KMS-11 (cell line): Measurements from ENCODE around the gene KMT2B.

Experiments used
- H2AFZ ChIP-seq: fragments of 200-600 bp; sonication (generic); 2 replicates; pipeline ENCODE4 v1.6.1; 2016; ENCODE audit warnings: antibody characterized with exemption, mixed run types, low read depth
- H3K27ac ChIP-seq: fragments of 200-600 bp; sonication (generic); 2 replicates; pipeline ENCODE4 v1.6.1; 2016; ENCODE audit warnings: mild to moderate bottlenecking, mixed run types
- H3K27me3 ChIP-seq: fragments of 200-600 bp; sonication (generic); 2 replicates; pipeline ENCODE4 v1.6.1; 2017; ENCODE audit warnings: mild to moderate bottlenecking, low read depth, mixed run types, moderate library complexity; ENCODE audit not compliant: insufficient read depth
- H3K36me3 ChIP-seq: fragments of 200-600 bp; sonication (generic); 2 replicates; pipeline ENCODE4 v1.6.1; 2017; ENCODE audit warnings: mild to moderate bottlenecking, mixed run types; ENCODE audit not compliant: insufficient read depth
- H3K4me1 ChIP-seq: fragments of 200-600 bp; sonication (generic); 2 replicates; pipeline ENCODE4 v1.6.1; 2016; ENCODE audit warnings: mild to moderate bottlenecking, low read depth, mixed run types; ENCODE audit not compliant: poor library complexity, severe bottlenecking
- H3K4me2 ChIP-seq: fragments of 200-600 bp; sonication (generic); 2 replicates; pipeline ENCODE4 v1.7.0; 2016; ENCODE audit warnings: mild to moderate bottlenecking, mixed run types
- H3K4me3 ChIP-seq: fragments of 200-600 bp; sonication (generic); IDR thresholded peaks from 2 replicates; pipeline ENCODE4 v1.6.1; 2017; ENCODE audit warnings: low read depth, low read length, mixed read lengths; ENCODE audit not compliant: insufficient read depth
- H3K79me2 ChIP-seq: fragments of 200-600 bp; sonication (generic); 2 replicates; pipeline ENCODE4 v1.6.1; 2016; ENCODE audit warnings: low read depth, mixed run types; ENCODE audit not compliant: insufficient read depth
- H3K9ac ChIP-seq: fragments of 200-600 bp; sonication (generic); 2 replicates; pipeline ENCODE4 v1.6.1; 2016; ENCODE audit warnings: mild to moderate bottlenecking, mixed run types
- H4K20me1 ChIP-seq: fragments of 200-600 bp; sonication (generic); 2 replicates; pipeline ENCODE4 v1.6.1; 2016; ENCODE audit warnings: mild to moderate bottlenecking, mixed run types; ENCODE audit not compliant: insufficient read depth
- TF ChIP-seq, protein P1 (sequence below): fragments of 200-600 bp; sonication (generic); conservative IDR thresholded peaks from 2 replicates; pipeline ENCODE4 v1.6.1; 2017; ENCODE audit warnings: low read depth, mild to moderate bottlenecking, antibody characterized with exemption, low read length, moderate library complexity, mixed read lengths

KMT2B gene

DNA sequence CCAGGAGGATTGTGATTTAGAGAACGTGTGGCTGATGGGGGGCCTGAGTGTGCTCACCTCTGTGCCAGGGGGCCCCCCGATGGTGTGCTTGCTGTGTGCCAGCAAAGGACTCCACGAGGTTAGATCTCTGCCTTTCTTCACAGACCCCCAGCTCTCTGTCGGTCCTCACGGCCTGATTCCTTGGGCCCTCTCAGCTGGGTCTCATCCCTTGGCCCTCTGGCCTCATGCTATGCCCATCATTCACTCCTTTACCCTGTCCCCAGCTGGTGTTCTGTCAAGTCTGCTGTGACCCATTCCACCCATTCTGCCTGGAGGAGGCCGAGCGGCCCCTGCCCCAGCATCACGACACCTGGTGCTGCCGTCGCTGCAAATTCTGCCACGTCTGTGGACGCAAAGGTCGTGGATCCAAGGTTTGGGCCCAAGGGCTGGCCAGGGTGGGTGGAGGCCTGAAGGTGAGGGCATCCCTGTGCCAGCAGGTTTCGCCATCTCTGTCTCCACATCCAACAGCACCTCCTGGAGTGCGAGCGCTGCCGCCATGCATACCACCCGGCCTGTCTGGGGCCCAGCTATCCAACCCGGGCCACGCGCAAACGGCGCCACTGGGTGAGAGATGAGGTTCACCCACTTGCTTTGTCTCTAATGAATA lies 7.5 kb downstream of the KMT2B start:
- H4K20me1 ChIP-seq, result no peaks in the 10 kb centered on the region
- no peak overlapping the region for H2AFZ ChIP-seq
- H3K36me3 ChIP-seq, result peaks cover 5% of the 10 kb centered on the region; the same call in 1 of the 2 replicates
- H3K4me3 ChIP-seq, result no peak overlapping the region
- H3K79me2 ChIP-seq, result peaks cover 3% of the 10 kb centered on the region; the same call in 1 of the 2 replicates
- H3K4me1 ChIP-seq, result no peaks in the 10 kb centered on the region
- H3K27ac ChIP-seq, result no peak overlapping the region
- H3K27me3 ChIP-seq, result no peaks in the 10 kb centered on the region
- H3K4me2 ChIP-seq, result no peak overlapping the region
- no peak overlapping the region for H3K9ac ChIP-seq
- TF ChIP-seq, protein P1, sequence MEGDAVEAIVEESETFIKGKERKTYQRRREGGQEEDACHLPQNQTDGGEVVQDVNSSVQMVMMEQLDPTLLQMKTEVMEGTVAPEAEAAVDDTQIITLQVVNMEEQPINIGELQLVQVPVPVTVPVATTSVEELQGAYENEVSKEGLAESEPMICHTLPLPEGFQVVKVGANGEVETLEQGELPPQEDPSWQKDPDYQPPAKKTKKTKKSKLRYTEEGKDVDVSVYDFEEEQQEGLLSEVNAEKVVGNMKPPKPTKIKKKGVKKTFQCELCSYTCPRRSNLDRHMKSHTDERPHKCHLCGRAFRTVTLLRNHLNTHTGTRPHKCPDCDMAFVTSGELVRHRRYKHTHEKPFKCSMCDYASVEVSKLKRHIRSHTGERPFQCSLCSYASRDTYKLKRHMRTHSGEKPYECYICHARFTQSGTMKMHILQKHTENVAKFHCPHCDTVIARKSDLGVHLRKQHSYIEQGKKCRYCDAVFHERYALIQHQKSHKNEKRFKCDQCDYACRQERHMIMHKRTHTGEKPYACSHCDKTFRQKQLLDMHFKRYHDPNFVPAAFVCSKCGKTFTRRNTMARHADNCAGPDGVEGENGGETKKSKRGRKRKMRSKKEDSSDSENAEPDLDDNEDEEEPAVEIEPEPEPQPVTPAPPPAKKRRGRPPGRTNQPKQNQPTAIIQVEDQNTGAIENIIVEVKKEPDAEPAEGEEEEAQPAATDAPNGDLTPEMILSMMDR, result no peak

DNA sequence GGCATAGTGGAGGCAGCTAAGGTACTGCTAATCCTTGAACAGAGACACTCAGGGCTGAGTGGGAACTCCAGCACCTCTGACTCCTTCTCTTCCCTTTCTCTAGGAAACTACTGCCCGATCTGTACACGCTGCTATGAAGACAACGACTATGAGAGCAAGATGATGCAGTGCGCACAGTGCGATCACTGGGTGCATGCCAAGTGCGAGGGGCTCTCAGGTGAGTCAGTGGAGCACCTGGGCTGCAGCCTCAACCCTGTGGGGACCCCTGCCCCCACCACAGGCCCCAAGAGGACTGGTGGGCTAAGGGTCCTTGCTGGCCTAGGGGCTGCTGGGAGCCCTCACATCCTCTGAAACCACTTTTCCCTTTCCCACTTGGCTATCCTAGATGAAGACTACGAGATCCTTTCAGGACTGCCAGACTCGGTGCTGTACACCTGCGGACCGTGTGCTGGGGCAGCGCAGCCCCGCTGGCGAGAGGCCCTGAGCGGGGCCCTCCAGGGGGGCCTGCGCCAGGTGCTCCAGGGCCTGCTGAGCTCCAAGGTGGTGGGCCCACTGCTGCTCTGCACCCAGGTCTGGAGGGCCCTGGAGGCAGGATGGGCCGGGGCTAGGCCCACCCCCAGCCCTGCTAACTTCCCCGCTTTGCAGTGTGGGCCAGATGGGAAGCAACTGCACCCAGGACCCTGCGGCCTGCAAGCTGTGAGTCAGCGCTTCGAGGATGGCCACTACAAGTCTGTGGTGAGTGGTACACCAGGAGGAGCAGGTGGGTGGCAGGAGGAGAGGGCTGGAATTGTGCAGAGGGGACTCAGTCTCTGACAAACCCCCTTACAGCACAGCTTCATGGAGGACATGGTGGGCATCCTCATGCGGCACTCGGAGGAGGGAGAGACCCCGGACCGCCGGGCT lies 9.5 kb downstream of the KMT2B start:
- Histone ChIP-seq H3K36me3 (peaks cover 5% of the 10 kb centered on the region; the same call in 1 of the 2 replicates), H3K9ac (no peak overlapping the region), H4K20me1 (no peaks in the 10 kb centered on the region), H3K27ac (no peak overlapping the region), H3K4me3 (no peak overlapping the region), H2AFZ (no peak overlapping the region), H3K4me1 (no peaks in the 10 kb centered on the region), H3K4me2 (no peak overlapping the region), H3K79me2 (peaks cover 3% of the 10 kb centered on the region; the same call in 1 of the 2 replicates), H3K27me3 (no peaks in the 10 kb centered on the region)
- TF ChIP-seq, protein P1, result no peak

DNA sequence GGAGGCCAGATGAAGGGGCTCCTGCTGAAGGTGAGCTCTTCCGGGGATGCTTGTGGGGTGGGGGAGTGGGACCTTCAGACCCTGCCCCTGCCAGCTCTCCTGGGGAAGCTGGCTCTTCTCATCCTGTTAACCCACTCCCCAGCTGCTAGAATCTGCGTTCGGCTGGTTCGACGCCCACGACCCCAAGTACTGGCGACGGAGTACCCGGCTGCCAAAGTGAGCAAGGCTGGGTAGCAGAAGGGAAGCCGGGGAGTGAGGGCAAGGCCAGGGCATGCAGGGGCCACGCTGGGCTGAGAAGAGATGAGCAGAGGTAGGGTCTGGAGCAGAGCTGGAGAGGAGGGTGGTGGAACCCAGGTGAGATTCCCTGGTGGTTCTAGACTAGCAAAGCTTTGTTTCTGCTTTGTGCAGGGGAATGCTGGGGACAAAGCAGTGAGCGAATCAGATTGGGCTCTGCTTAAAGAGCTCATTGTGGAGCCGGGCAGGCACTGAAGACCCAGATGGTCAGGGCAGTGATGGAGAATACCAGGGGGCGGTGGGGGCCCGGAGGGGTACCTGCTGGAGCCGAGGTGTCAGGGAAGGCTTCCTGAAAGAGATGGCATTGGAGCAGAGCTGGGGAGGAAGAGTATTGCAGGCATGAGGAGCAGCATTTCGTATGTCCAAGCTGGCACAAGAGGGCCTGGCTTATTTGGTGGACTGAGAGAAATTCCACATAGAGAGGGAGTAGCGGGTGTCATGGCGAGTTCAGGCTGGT lies 10.3 kb downstream of the KMT2B start:
- Histone ChIP-seq H3K27ac (no peak overlapping the region), H2AFZ (no peak overlapping the region), H3K36me3 (peaks cover 5% of the 10 kb centered on the region; the same call in 1 of the 2 replicates), H3K4me1 (no peaks in the 10 kb centered on the region), H4K20me1 (no peaks in the 10 kb centered on the region), H3K27me3 (no peaks in the 10 kb centered on the region), H3K4me3 (no peak overlapping the region), H3K79me2 (0 out of 2 replicates have a peak, but pooled peaks cover 3% of the 10 kb centered on the region), H3K9ac (no peak overlapping the region), H3K4me2 (no peak overlapping the region)
- TF ChIP-seq, protein P1, result no peak

DNA sequence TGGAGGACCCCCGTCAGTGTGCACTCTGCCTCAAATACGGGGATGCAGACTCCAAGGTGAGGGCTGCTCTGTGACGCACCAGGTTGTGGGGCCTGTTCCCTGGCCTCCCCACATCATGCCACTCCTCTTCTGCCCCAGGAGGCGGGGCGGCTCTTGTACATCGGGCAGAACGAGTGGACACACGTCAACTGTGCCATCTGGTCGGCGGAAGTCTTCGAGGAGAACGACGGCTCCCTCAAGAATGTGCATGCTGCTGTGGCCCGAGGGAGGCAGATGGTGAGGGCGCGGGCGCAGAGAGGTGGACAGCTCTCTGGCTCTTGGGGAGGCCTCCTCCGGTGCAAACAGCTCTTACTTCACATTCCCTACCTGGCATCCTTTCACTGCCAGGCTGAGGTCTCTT lies 11.2 kb downstream of the KMT2B start:
- no peak overlapping the region for H3K4me2 ChIP-seq
- no peak overlapping the region for H3K4me3 ChIP-seq
- H3K27me3 ChIP-seq, result no peaks in the 10 kb centered on the region
- no peaks in the 10 kb centered on the region for H4K20me1 ChIP-seq
- no peak overlapping the region for H2AFZ ChIP-seq
- H3K27ac ChIP-seq, result no peak overlapping the region
- peaks cover 5% of the 10 kb centered on the region; the same call in 1 of the 2 replicates for H3K36me3 ChIP-seq
- no peaks in the 10 kb centered on the region for H3K4me1 ChIP-seq
- 0 out of 2 replicates have a peak, but pooled peaks cover 3% of the 10 kb centered on the region for H3K79me2 ChIP-seq
- TF ChIP-seq, protein P1, result no peak
- H3K9ac ChIP-seq, result no peak overlapping the region
